ENCODE results near the gene WFIKKN1. TPM values are rescaled to one million over a fixed set of nuclear protein-coding genes. Genes with fewer than 3 reads are reported as not detected.

The WFIKKN1 gene
- total and polyA plus RNA-seq, 2 of the 13 experiments (the other 11 are each of a cell fraction or from before 2014, with no cell fraction given): 1.7 to 4.9 TPM

GRCh38 chr16:588889-589657 is 41.7 kb upstream of the WFIKKN1 start (continued):
- TF ChIP-seq ZNF318 (CRISPR knock-in tag; IDR thresholded peaks at IDR 0.05): no peak
- peak; percentile 79; the same call in 1 of the 2 replicates for TF ChIP-seq ZNF34 (CRISPR knock-in tag; IDR thresholded peaks at IDR 0.05; ENCODE audit: borderline replicate concordance)
- peak; percentile 89 for TF ChIP-seq ZNF776 (CRISPR knock-in tag; IDR thresholded peaks at IDR 0.05)
- TF ChIP-seq KDM5A (IDR thresholded peaks at IDR 0.05; ENCODE audit: borderline replicate concordance, low read length): peak; percentile 91; the same call in 1 of the 2 replicates
- no peak for TF ChIP-seq CCAR2 (optimal IDR thresholded peaks at IDR 0.05; ENCODE audit: low read depth, low read length)
- no peak for TF ChIP-seq ZNF652 (CRISPR knock-in tag; IDR thresholded peaks at IDR 0.05; ENCODE audit: borderline replicate concordance, low read depth)
- TF ChIP-seq ZNF816 (CRISPR knock-in tag; IDR thresholded peaks at IDR 0.05; ENCODE audit: borderline replicate concordance): no peak
- TF ChIP-seq ZKSCAN8 (CRISPR knock-in tag; IDR thresholded peaks at IDR 0.05; ENCODE audit: borderline replicate concordance): no peak
- peak; percentile 68 for TF ChIP-seq SP4 (CRISPR knock-in tag; IDR thresholded peaks at IDR 0.05)
- no peak for TF ChIP-seq BCLAF1 (IDR thresholded peaks at IDR 0.05)
- no peak for TF ChIP-seq FOXO4 (CRISPR knock-in tag; conservative IDR thresholded peaks at IDR 0.05)
- peak; percentile 67 for TF ChIP-seq ZNF605 (CRISPR knock-in tag; IDR thresholded peaks at IDR 0.05)
- 0 out of 2 replicates have a peak, but pooled peaks have one; percentile 22 for TF ChIP-seq SP5 (CRISPR knock-in tag; IDR thresholded peaks at IDR 0.05; ENCODE audit: borderline replicate concordance, low read depth)
- TF ChIP-seq HHEX (CRISPR knock-in tag; IDR thresholded peaks at IDR 0.05): no peak
- TF ChIP-seq SRSF4 (IDR thresholded peaks at IDR 0.05; ENCODE audit: low read depth, low read length, poor library complexity, severe bottlenecking): no peak
- no peak for TF ChIP-seq ATRX (CRISPR knock-in tag; IDR thresholded peaks at IDR 0.05; ENCODE audit: borderline replicate concordance)
- TF ChIP-seq SMAD1 (CRISPR knock-in tag; IDR thresholded peaks at IDR 0.05; ENCODE audit: borderline replicate concordance, low read depth): no peak
